Uterus (tissue), 2 donors: Measurements from ENCODE around the gene TPO.

Source experiments
- POLR2A ChIP-seq, 2 donors: fragments of 450-650 bp; IDR thresholded peaks; one replicate each; pipeline ENCODE4 v1.6.1; 2016; ENCODE audit warnings: antibody characterized with exemption in 2 of 2, mild to moderate bottlenecking in 1 of 2, moderate library complexity in 1 of 2
- TF ChIP-seq, protein P1 (sequence below), 4 experiments: fragments of 200-600 bp in 2 of 4; fragments of 450-650 bp in 2 of 4; sonication (generic) in 2 of 4; IDR thresholded peaks; one replicate each; pipeline ENCODE4 v1.5.1; 2016 to 2019; ENCODE audit warnings: antibody characterized with exemption in 4 of 4, mild to moderate bottlenecking in 2 of 4, moderate library complexity in 1 of 4

DNA sequence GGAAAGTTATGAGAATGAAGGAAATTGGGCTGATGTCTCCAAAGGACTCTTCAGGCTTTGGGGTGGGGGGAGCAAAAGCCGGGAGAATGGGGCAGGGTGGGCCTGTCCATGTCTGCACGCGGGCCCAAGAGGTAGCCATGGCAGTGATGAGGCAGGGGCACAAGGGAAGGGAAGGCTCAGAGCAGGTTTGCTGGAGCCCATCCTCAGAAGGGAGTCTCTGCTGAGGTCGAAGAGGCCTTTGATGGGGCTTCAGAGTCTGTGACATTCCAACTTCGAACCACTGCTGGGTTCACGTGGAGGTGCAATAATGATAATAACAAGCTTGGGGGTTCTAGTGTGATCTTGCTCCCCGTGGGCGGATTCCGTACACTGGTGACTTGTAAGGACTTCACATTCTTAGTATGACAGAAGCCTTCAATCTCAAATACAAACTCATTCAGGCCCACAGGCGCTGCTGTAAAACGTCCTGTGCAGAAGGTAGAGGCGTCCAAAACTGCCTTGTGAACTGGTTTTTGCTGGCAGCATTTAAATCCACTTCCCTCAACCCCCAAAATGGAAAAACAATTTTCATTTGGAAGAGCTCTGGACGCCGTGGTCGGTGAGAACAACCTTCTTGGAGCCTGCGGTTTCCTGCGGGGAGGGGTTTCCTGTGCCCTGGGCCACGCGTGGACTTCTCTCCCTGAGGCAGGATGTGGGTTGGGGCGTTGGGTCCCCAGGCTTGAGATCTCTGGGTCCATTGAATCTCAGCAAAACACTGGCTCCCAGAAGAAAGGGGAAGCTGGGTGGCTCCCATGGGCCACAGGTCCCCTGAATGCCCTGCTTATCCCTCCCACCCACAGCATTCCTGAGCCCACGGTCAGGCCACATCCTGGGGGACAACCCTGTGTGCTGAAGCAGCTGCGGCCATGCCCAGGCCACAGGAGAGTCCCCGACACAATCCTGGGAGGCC, 151.0 kb downstream of the TPO start:
- TF ChIP-seq, protein P1, sequence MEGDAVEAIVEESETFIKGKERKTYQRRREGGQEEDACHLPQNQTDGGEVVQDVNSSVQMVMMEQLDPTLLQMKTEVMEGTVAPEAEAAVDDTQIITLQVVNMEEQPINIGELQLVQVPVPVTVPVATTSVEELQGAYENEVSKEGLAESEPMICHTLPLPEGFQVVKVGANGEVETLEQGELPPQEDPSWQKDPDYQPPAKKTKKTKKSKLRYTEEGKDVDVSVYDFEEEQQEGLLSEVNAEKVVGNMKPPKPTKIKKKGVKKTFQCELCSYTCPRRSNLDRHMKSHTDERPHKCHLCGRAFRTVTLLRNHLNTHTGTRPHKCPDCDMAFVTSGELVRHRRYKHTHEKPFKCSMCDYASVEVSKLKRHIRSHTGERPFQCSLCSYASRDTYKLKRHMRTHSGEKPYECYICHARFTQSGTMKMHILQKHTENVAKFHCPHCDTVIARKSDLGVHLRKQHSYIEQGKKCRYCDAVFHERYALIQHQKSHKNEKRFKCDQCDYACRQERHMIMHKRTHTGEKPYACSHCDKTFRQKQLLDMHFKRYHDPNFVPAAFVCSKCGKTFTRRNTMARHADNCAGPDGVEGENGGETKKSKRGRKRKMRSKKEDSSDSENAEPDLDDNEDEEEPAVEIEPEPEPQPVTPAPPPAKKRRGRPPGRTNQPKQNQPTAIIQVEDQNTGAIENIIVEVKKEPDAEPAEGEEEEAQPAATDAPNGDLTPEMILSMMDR (IDR thresholded peaks at IDR 0.05) = no peak
- no peak for TF ChIP-seq POLR2A (IDR thresholded peaks at IDR 0.05)
